Activated T-cell treated with anti-CD3 and anti-CD28 coated beads, Interleukin-2, amount 50 U/mL, for 48 hours (primary cell): ENCODE measurements around the gene B3GNT4.
A peak's percentile ranks its signal among the peaks of the same experiment; 100 is the strongest.
"Not testable (repeated sequence)": the region's sequence is repeated elsewhere in the genome, so short reads cannot be mapped to it uniquely, and the experiment has no call there.

Experiments used
- DNase-seq, 2 experiments: peaks; one replicate each; pipeline ENCODE4 v3.0.0-alpha.2; 2020

B3GNT4 gene

DNA sequence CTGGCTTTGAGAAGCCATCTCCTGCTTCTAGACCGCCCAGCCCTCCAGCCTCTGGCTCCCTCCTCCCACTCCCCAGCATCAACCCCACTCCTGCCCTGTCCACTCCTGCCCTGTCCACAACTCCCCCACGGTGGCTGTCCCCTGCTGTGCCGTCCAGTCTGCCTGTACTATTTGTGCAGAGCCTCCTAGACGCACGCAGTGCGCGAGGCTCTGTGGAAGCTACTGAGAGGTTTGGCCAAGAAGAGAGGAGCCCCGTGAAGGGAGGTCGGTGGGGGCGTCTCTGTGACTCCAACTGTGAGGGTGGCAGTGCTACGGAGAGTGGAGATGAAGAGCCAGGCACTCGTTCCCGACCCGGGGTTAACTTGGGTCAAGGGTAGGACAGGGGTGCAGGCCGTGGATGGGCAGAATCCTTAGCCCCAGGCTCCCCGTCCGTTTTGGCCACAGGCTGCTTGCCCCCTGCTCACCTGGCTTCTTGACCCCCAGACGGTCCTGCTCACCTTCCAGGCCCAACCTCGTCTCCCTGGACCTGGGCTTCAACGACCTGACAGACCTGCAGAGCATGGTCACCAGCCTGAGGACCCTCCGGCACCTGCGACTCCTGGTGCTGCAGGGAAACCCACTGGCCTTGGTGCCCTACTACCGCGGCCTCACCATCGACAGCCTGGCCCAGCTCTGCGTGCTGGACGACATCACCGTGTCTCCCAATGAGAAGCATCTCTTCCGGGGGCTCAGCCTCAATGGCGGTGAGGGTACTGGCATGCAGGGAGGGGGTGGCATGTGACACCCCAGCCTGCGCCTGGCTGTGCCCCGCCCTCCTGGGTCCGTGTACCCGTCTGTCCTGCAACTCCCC lies 13.7 kb upstream of the B3GNT4 start:
- no peak for DNase-seq

DNA sequence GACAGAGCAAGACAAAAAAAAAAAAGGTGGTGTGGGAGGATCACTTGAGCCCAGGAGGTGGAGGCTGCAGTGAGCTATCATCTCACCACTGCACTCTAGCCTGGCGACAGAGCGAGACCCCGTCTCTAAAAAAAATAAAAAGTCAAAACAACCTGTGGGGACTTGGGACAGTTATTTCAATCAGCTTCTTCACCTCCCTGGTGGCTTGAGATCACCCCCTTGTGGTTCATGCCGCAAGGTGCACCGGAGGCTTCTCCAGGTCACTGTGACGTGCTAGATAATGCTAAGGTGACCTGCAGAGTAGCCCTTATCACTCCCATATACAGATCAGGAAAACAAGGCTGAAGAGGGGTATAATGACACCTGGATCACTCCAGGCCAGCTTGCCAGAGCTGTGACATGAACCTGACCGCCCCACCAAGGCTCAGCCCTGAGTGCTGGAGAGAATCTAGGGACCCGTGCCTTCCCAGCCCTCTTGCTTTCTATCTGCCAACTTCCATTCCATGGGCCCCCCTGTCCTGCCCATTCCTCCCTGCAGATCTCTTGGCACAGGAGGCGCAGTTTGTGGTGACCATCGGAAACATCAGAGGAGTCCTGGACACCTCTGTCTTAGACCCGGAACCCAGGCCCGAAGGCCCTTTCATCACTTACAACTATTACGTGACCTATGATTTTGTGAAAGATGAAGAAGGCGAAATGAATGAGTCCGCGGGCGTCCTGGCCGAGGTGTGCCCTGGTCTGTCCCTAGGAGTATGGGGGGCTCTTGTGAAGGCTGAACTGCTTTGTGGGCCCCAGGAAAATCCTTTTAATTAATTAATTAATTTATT lies 12.5 kb upstream of the B3GNT4 start:
- peak; percentile 86 to 87 for DNase-seq

GRCh38 chr12:122192441-122192840 lies 11.1 kb upstream of the B3GNT4 start:
- DNase-seq = no peak

- no peak for DNase-seq
These were observed 8.7 kb upstream of the B3GNT4 start for GRCh38 chr12:122194804-122195203.

GRCh38 chr12:122195405-122195804 lies 8.1 kb upstream of the B3GNT4 start:
- no peak for DNase-seq

GRCh38 chr12:122197612-122197966 lies 5.9 kb upstream of the B3GNT4 start:
- no peak for DNase-seq

GRCh38 chr12:122199484-122200355 lies 3.8 kb upstream of the B3GNT4 start:
- DNase-seq = no peak

DNA sequence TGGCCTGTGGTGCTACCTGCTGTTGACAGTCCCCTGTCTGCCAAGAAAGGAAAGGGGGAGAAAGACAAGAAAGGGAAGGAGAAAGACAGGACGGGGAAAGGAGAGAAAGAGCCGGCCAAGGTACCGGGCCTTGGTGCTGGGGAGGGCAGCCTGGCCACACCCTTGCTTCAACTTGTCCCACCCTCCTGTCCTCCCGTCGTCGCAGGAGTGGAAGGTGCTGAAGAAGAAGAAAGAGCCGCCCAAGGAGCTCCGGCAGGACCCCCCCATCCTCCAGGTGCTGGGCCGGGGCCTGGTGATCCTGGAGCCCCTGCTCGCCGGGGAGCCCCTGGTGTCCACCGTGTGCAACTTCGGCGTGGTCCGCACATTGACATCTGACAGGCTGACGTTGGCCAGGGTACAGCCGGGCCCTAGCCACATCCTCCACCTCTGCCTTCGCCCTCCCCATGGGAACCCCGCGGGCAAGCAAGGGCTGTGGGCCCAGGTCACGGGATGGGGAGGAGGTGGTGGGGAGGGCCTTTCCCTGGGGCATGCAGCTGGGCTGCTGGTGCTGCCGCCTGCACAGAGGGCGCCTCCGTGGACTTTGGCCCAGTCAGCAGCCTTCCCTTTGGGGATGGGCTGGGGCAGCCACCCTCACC lies 2.9 kb upstream of the B3GNT4 start:
- DNase-seq = no peak

DNA sequence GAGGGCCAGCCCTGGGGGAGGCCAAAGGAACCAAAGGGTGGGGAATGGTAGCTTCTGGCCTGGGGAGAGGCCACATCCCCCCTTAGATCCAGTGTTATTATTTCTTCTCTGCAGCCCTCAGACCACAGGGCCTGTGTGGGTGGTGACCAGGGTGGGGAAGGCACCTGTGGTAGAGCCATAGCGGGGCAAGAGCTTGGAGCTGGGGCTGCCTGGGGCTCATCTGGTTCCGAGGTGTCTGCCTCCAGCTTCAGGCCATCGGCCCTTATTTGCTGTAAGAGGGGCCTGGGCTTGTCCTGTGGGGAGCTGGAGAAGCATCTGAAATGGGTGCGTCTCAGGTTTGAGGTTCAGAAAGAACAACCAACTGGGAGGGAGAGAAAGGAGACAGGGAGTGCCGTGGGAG lies 2.1 kb upstream of the B3GNT4 start:
- DNase-seq = no peak

DNA sequence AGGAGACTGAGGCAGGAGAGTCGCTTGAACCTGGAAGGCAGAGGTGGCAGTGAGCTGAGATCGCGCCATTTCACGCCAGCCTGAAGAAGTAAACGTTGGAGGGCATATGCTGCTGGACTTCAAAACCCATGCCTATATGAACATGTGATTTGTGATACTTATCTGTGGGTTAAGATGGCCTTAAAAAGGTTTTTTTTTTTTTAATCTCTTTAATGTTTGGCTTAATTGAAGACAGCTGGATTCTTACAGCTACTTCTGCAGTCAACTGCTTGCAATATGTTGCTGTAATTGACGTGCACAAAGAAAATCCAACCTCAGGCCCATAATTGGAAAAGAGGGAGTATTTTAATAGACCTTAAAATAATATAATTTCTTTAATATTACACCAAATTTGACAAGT lies 1.5 kb upstream of the B3GNT4 start:
- DNase-seq = no peak

GRCh38 chr12:122202811-122203210 lies 698 bp upstream of the B3GNT4 start:
- DNase-seq = not testable (repeated sequence)

DNA sequence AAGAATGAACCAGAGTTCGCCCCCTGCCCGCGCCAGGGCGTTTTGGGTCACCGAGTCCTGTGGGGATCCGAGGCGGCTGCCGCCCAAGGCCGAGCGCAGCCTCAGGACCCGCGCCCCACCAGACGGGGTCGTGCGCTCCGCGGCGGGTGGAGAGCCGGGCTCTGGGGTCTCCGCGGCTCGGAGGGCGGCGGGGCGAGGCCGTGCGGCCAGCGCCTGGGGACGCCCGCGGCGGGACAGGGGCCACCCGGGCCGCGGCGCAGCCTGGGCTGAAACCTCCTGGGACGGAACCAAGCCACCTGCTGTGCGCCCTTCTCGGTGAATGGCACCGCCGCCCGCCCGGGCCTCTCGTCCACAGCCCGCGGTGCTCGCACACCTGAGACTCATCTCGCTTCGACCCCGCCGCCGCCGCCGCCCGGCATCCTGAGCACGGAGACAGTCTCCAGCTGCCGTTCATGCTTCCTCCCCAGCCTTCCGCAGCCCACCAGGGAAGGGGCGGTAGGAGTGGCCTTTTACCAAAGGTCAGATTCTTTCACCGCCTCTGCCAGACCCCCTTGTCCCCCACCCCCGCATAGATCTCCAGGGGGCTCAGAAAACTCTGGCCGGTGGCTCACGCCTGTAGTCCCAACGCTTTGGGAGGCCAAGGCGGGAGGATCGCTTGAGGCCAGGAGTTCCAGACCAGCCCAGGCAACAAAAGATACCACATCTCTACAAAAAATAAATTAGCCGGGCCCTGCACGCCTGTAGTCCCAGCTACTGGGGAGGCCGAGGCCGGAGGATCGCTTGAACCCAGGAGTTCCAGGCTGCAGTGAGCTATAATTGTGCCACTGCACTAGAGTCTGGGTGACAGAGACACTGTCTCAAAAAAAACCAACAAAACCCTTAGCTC lies 901 bp downstream of the B3GNT4 start:
- peak in 1 of 2 experiments; percentile 46 for DNase-seq

GRCh38 chr12:122205053-122205925 lies 1.8 kb downstream of the B3GNT4 start:
- DNase-seq = no peak

GRCh38 chr12:122206111-122206881 lies 2.8 kb downstream of the B3GNT4 start:
- DNase-seq = no peak

DNA sequence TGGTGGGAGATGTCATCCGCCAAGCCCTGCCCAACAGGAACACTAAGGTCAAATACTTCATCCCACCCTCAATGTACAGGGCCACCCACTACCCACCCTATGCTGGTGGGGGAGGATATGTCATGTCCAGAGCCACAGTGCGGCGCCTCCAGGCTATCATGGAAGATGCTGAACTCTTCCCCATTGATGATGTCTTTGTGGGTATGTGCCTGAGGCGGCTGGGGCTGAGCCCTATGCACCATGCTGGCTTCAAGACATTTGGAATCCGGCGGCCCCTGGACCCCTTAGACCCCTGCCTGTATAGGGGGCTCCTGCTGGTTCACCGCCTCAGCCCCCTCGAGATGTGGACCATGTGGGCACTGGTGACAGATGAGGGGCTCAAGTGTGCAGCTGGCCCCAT lies 3.5 kb downstream of the B3GNT4 start:
- no peak for DNase-seq

- no peak for DNase-seq
These were observed 3.9 kb downstream of the B3GNT4 start for GRCh38 chr12:122207391-122207790.

DNA sequence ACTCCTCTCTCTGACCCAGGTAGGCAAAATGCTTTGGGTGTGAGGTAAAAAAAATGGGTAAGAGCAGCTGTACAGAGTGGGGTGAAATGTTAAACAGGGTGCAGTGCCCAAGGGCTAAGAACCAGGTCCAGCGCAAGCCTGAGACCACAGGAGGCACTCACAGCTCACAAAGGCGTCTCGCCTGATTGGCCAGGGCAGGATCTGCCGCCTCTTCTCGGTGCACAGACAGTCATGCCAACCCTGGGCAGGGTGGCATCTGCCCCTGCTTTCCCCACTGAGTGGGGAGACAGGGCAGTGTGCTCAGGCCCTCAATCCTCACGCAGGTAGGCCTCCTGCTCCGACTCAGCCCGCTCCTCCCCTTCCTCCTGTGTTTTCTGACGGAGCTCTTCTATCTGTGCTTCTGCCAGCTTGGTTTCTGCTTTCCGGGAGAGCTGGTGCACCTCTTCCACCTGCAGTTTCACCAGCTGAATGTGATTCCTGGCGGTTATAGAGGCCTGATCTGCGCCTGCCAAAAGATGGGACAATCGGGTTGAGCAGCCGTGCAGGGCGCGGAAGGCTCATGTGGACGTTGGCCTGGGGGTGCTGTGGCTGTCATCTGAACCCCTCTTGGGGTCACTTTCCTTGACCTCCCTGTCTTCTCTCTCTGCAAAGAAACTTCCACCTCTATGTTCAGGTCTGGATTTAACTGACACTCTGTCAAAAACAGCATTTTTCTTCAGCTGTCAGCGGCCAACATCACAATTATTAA lies 4.7 kb downstream of the B3GNT4 start:
- DNase-seq = no peak

- DNase-seq = no peak
These were observed 12.3 kb downstream of the B3GNT4 start for GRCh38 chr12:122215771-122216170.

- no peak for DNase-seq
These were observed 12.9 kb downstream of the B3GNT4 start for GRCh38 chr12:122216445-122216844.
